SH-SY5Y (cell line): ENCODE data around the gene CTBP1.

Experiments used
- GATA2 ChIP-seq: IDR thresholded peaks from 2 replicates; pipeline ENCODE4 v1.6.1; 2011; ENCODE audit warnings: mild to moderate bottlenecking, low read depth, low read length
- GATA3 ChIP-seq: IDR thresholded peaks from 2 replicates; pipeline ENCODE4 v1.6.1; 2011; ENCODE audit warnings: low read depth, mild to moderate bottlenecking, low read length, moderate library complexity

GRCh38 chr4:1175635-1176229 is 73.2 kb downstream of the CTBP1 start:
- TF ChIP-seq GATA3 (no peak), GATA2 (no peak)
